GM23248 (cell line): ENCODE measurements around the gene LUZP1.

Source experiments
- EZH2 ChIP-seq: fragments of 200-600 bp; sonication (generic); IDR thresholded peaks from 2 replicates; pipeline ENCODE4 v1.6.1; 2018; ENCODE audit warnings: antibody characterized with exemption, mild to moderate bottlenecking; ENCODE audit not compliant: insufficient read depth, poor library complexity, severe bottlenecking
- EZH2phosphoT487 ChIP-seq: fragments of 200-600 bp; sonication (generic); IDR thresholded peaks from 2 replicates; pipeline ENCODE4 v1.6.1; 2018; ENCODE audit warnings: antibody characterized with exemption, moderate library complexity, mild to moderate bottlenecking, low read depth; ENCODE audit not compliant: insufficient read depth

DNA sequence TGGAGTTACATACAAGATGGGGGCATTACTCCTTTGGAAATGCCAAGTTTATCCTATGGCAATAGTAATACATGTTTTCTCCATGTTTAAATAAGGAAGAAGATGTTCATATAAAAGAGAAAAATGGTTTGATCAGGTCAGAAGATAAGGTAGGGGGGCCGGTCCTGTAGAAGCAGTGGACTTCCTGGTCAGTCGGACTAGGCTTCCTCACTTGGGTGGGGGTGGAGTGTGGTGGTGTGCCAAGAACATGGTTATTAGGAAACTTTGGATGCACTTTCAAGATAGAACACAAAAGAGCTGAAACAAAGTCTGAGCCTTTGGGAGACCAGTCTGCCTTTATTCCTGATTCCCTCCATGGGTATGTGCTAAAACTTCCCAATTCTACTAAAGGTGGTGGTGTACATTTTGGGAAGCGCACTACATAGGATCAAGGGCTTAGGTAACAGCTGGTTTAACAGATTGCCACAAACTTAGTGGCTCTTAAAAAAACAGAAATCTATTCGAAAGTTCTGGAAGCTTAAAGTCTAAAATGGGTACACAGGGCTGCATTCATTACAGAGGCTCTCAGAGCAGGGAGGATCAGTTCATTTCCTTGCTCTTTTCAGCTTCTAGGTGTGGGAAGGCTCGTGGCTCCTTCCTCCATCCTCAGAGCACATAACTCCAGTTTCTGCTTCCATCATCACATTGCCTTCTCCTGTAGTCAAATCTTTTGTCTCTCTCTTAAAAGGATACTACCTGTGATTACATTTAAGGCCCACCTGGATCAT is 84.8 kb downstream of the LUZP1 start:
- TF ChIP-seq EZH2phosphoT487, result no peak
- no peak for TF ChIP-seq EZH2
